Mononuclear cell (primary cell): ENCODE data around the gene RGS13. TPM values are rescaled to one million over a fixed set of nuclear protein-coding genes. Genes with fewer than 3 reads are reported as not detected.

Experiments used
- H3K27me3 ChIP-seq: 2 replicates; pipeline ENCODE4 v1.6.0; 2011; ENCODE audit warnings: low read length, control low read depth; ENCODE audit not compliant: insufficient read depth
- H3K4me1 ChIP-seq: 2 replicates; pipeline ENCODE4 v1.5.1; 2011; ENCODE audit warnings: mild to moderate bottlenecking, low read length, control low read depth; ENCODE audit not compliant: insufficient read depth
- H3K4me3 ChIP-seq: 2 replicates; pipeline ENCODE4 v1.5.1; 2011; ENCODE audit warnings: mild to moderate bottlenecking, low read length, moderate library complexity
- H3K9me3 ChIP-seq: 2 replicates; pipeline ENCODE4 v1.5.1; 2011; ENCODE audit warnings: low read depth, mild to moderate bottlenecking, control low read depth, low read length
- total RNA-seq: library from RNA; depleted of rRNA; stranded (reverse); fragments of >200 nt; gene quantifications from one replicate; pipeline ENCODE4 v1.2.3, GENCODE V29; 2012

RGS13 gene, protein sequence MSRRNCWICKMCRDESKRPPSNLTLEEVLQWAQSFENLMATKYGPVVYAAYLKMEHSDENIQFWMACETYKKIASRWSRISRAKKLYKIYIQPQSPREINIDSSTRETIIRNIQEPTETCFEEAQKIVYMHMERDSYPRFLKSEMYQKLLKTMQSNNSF
- 0.52 TPM for total RNA-seq

DNA sequence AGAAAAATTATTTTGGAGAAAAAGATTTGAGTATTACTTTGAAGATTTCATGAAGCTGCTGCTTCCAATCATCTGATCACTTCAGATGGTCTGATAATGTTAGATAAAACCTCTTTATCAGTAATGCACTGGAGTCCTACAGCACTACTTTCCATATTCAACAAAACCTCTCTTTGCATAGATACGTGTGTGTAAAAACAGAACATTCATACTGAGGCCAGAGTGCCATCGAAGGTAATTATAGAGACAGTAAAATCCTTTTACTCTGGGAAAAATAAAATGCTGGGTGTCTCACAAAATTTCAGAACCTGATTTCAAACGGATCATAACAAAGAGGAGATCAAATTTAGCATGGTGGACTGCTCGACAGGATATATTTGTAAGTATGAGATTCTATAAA, at the start of gene RGS13:
RGS13 (plus strand) TSS at position 209 of the 400 bp plus-strand sequence. CDS start 8,188 bp downstream, outside the sequence.
- no peak within 1 kb of the TSS for H3K4me3 ChIP-seq
- no peaks in the 10 kb centered on the region for H3K4me1 ChIP-seq
- H3K9me3 ChIP-seq = no peaks in the 10 kb centered on the region
- peaks cover 21% of the 10 kb centered on the region for H3K27me3 ChIP-seq

DNA sequence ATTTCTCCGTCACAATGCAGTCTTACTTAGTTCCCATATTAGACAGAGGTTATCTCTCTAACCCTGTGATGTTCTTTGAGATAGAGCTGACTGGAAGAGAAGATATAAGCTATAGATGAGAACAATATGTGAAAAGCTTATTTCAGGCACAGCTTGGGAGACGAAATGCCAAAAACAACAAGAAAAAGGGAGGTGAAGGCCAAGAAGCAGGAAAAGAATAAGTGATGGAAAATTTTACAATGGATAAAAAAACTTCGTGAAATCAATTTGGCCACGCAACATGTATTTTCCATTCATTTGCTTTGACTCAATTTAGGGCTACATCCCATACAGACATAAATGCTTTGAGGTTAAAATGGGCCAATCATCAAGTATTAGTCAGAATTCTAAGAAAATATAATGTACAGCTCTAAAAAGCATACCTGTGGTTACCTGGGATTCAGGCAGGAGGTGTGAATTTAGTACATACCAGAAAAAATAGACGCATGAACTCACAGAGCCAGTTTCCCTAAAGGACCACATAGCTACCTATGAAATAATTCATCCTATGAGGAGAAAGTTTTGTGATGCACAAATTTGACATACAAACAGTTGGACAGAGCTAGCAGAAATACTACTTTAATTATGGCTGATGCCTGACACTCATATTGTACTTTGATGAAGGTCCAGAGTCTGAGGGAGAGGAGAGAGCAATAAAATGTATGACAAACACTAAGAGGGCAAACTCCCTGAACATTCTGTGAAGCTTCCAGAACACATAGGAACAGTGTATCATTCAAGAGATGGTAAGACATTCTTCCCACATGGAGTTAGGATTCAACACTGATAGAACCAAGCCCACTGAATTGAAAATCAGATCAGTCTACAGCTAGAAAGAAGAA, 48.3 kb upstream of the RGS13 start:
- Histone ChIP-seq H3K4me1 (no peaks in the 10 kb centered on the region), H3K4me3 (no peak overlapping the region), H3K9me3 (no peaks in the 10 kb centered on the region), H3K27me3 (no peaks in the 10 kb centered on the region)

DNA sequence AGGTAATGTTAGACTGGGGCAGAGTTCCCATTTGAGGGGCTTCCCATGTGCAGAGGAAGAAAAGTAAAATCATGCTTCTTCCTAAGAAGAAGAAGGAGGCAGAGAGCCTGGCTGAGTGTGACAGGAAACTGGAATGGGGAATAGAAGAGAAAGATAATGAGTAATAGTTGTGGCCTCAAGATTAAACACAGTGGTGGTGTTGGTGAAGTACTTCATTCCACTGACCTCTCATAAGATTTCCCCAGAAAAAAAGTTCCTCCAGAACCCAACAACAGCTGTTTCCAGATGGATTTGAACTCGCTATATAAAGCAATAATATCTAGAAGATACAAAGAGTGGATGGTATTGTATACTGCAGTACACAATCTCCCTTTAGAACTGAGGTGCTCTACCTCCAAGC, 47.4 kb upstream of the RGS13 start:
- Histone ChIP-seq H3K4me1 (no peaks in the 10 kb centered on the region), H3K9me3 (no peaks in the 10 kb centered on the region), H3K4me3 (no peak overlapping the region), H3K27me3 (no peaks in the 10 kb centered on the region)

DNA sequence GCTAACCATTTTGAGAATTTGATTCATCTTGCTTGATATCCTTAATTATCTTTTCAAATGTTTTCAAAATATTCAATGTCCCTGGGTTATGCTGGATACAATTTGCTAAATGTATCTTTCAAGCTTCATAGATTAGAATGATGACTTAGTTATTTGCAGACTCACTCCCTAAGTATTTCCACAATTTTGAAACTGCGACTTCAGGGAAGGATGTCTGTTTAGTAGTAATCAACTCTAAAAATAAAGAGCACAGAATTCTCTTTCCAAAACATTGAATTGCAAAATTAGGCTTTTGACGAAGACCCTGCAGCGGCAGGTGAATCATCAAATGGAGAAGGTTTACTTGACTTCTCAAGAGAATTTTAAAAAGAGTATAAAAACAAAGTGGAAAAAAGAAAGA, 46.1 kb upstream of the RGS13 start:
- Histone ChIP-seq H3K4me3 (no peak overlapping the region), H3K4me1 (no peaks in the 10 kb centered on the region), H3K27me3 (no peaks in the 10 kb centered on the region), H3K9me3 (no peaks in the 10 kb centered on the region)

DNA sequence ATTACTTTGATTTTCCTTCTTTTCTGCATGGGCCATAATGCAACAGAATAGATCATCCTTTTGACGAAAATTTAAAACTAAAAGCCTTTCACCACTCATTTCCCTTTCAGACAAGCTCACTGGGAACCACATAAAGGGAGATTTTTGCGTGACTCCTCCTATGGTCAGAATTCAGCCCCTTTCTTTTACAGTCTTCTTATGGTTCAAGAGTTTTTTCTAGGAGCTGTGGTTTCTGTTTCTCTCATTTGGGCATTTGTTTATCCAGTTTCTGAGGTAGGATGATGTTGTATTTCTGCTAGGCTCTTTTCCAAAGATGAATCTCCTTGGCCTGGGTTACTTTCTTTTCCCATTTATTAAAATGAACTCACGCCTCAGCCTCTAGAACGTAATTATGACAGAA, 43.4 kb upstream of the RGS13 start:
- Histone ChIP-seq H3K4me1 (no peaks in the 10 kb centered on the region), H3K9me3 (no peaks in the 10 kb centered on the region), H3K4me3 (no peak overlapping the region), H3K27me3 (no peaks in the 10 kb centered on the region)

DNA sequence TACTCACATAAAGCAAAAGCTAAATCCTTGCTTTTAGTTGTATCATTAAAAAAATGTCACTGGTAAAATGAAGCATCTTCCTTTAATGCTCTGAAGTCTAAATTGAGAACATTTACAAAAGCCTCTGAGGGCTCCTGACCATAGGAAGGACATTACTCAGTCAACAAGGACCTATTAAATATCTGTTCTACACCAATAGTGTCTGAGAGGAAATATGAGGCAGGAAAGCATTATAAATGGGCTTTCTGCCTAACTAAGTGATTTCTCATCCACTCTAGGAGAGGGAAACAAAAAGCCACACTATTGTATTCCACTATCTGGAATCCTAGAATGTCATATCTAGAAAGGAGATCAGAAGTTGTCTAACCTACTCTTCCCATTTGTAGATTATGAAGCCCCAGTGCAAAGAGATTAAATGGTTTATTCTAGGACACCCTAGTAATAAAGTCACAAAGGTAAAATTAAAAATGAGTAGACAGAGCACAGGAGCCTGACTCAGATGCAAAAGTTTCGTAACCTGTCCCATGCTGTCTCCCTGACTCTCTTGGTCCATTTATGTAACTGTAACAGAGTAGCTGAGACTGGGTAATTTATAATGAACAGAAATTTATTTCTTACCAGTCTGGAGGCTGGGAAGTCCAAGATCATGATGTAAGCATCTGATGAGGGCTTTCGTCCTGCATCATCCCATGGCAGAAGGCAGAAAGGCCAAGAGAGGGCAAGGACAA, 42.8 kb upstream of the RGS13 start:
- Histone ChIP-seq H3K4me3 (no peak overlapping the region), H3K9me3 (no peaks in the 10 kb centered on the region), H3K4me1 (no peaks in the 10 kb centered on the region), H3K27me3 (no peaks in the 10 kb centered on the region)

DNA sequence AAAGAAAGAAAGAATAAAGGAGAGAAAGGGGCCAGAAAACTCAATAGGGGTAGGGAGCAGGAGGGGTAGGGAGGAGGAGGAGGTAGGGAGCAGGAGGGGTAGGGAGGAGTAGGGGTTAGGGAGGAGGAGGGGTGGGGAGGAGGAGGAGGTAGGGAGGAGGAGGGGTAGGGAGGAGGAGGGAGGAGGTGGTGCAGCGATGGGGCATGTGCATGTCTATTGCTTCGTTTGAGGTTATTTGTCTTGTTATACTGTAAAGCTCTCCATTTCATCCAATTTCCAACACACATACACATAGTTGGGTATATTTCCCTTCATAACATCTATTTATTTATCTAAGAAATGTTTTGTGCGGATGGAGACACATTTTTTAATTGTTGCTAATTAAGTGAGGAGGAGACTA, 40.6 kb upstream of the RGS13 start:
- Histone ChIP-seq H3K4me3 (no peak overlapping the region), H3K27me3 (no peaks in the 10 kb centered on the region), H3K4me1 (no peaks in the 10 kb centered on the region), H3K9me3 (no peaks in the 10 kb centered on the region)

DNA sequence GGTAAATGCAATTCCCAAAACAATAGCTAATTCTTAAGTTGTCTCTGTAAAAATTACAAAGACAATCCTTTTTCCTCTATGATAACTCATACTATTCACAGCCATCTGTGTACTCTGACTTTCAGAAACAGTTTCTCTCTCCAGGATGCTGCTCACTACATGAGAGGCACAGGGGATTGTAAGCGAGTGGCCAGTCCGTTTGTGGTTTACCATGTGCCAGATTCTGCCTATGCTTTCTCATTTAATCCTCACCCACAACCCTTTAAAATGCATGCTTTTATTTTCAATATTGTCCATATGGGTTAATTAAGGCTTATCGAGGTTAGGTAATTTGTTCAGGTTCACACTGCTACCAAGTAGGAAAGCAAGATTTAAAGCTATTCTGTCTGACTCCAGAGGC, 37.4 kb upstream of the RGS13 start:
- Histone ChIP-seq H3K4me3 (no peak overlapping the region), H3K9me3 (no peaks in the 10 kb centered on the region), H3K4me1 (no peaks in the 10 kb centered on the region), H3K27me3 (no peaks in the 10 kb centered on the region)

DNA sequence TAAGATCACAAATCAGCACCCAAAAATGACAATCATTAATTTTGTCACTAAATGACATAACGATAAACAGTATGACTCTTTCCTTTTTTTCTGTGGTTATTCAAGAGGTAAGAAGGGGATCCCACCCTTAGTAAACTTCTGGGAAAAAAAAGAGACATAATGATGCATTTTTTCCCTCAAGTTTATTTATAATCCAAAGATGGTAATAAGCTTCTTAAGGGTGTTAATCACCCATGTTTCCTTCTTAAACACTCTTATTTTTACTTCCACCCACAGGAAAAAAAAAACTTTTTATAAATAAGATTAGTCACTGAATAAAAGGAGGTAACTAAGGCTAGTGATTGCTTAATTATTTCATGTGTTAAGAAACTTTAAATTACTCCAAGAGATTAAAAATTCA, 35.7 kb upstream of the RGS13 start:
- Histone ChIP-seq H3K9me3 (no peaks in the 10 kb centered on the region), H3K27me3 (no peaks in the 10 kb centered on the region), H3K4me3 (no peak overlapping the region), H3K4me1 (no peaks in the 10 kb centered on the region)

DNA sequence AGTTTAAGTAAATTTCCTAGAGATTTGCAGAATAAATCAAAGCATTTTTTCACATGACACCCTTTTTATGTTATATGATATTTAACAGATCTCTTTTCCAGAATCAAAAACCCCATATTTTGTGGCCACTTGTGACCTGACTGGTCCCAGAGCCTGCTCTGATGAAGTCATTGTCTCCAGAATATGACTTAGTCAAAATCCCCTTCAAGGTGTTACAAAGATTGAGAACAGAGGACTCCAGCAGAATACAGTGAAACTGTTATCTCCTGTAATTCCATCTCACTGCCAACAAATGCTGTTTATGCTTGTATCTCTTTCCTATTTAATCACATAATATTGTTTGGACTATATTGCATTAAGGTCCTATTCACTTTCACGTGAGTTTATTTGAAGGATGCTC, 34.8 kb upstream of the RGS13 start:
- H3K9me3 ChIP-seq = no peaks in the 10 kb centered on the region
- no peak overlapping the region for H3K4me3 ChIP-seq
- no peaks in the 10 kb centered on the region for H3K27me3 ChIP-seq
- peaks cover 4% of the 10 kb centered on the region for H3K4me1 ChIP-seq

DNA sequence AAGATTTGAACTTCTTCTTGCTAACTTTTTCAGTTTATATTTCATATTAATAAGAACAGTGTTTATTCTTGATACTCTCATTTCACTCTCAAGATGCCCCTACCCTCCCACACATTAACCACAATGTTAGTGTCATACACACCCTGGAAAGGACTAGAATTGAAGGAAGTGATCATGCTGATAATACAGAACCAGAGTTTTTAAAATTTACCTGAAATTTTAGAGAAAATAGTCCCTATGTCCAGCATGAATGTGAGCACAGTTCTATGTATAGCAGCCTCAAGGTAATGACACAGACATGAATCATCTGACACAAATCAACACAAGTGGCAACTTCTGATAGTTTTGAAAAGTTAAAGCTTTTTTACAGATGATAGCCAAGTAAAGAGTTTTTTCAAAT, 34.4 kb upstream of the RGS13 start:
- peaks cover 4% of the 10 kb centered on the region for H3K4me1 ChIP-seq
- H3K9me3 ChIP-seq = no peaks in the 10 kb centered on the region
- H3K4me3 ChIP-seq = no peak overlapping the region
- no peaks in the 10 kb centered on the region for H3K27me3 ChIP-seq

DNA sequence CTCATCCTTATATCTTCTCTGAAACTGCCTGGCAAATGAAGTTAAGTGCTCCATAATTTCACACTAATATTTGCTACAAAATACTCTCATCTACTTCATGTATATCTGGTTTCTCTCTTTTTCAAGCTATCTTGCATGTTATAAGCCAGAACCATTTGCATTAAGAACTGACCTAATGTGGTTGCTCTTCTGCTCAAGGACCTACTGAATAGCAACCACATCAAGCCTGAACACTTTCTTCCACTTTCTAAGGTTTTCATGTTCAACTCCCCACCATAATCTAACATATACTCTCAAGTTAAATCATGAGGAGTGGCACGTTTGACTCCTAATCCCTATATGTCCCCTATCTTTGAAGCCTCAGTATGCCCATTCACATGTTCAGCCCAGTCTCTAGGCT, 33.2 kb upstream of the RGS13 start:
- Histone ChIP-seq H3K4me1 (peaks cover 4% of the 10 kb centered on the region), H3K4me3 (no peak overlapping the region), H3K9me3 (no peaks in the 10 kb centered on the region), H3K27me3 (no peaks in the 10 kb centered on the region)

DNA sequence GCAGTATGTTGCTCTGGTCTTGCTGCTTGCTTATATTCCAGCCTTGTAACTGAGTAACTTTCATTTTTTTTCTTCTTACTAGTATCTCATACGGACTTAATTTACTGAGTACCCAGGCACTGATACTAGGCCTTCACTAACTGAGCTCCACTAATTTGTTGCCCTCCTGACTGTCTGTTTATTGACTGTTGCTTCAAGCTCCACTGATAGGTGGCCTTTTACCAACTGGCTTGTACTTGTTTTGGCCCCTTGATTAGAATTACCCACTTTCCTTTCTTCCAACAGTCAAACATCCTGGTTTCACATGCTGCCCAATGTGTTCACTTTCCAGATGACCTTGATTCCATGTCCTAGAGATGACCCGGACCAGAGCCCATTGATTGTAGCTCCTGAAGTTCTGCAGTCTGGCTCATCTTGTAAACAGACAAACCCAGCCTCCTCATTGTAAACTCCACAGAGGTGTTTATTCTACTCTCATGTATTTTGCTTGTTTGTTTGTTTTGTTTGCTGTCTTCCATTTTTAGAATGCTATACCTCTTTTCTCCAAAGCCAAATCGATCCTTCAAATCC, 32.6 kb upstream of the RGS13 start:
- peaks cover 4% of the 10 kb centered on the region for H3K4me1 ChIP-seq
- no peak overlapping the region for H3K4me3 ChIP-seq
- no peaks in the 10 kb centered on the region for H3K27me3 ChIP-seq
- no peaks in the 10 kb centered on the region for H3K9me3 ChIP-seq

DNA sequence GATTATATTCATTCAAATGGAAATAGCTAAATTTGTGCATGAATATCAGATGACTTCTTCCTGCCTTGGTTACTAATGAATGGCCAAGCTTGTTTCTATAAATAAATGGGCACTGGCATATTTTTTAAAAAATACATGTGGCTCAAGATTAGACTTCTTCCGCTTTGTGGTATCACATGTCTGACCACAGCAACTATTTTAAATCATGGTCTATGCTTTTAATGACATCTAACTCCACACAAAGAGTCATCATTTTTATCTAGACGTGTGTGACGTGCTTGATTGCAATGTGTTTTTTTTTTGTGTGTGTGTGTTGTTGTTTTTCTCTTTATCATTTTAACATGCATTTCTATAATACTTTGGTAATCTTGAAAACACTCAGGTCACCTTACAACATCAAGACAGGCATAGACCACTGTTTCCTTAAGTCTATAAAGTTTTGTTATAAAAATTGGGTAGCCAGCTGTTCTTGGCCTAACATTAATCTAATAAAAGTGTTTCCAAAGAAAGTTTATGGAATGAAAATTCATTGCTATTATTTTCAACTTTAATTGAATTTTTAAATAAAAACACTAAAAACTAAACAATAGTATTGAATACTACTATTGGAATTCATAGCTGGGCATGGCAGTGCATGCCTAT, 30.8 kb upstream of the RGS13 start:
- Histone ChIP-seq H3K27me3 (no peaks in the 10 kb centered on the region), H3K4me3 (no peak overlapping the region), H3K9me3 (no peaks in the 10 kb centered on the region), H3K4me1 (peaks cover 18% of the 10 kb centered on the region)

DNA sequence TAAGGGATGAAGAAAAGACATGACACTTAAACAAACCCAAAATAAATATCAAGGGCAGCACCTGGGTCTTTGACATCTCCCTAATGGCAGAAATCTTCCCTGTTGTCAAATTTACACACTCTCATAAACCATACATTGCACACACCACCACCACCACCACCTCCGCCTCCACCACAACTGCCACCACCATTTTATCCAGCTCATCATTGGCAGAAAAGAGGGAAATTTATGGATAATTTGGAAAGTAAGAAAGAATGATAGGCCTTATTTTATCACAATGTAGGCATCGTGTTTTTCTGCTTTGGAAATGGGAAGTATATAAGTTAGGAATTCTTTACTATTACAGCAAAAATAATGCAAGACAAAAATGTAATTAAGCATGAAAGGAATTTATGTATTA, 27.3 kb upstream of the RGS13 start:
- Histone ChIP-seq H3K9me3 (no peaks in the 10 kb centered on the region), H3K27me3 (no peaks in the 10 kb centered on the region), H3K4me3 (no peak overlapping the region)

More for the DNA sequence above, 27.3 kb upstream of the RGS13 start:
- peaks cover 18% of the 10 kb centered on the region for H3K4me1 ChIP-seq
